Activated naive CD4-positive, alpha-beta T cell treated with anti-CD3 and anti-CD28 coated beads, Interleukin-2, amount 10 ng/mL, durations not matched to agents 7 days and 5 days (primary cell): ENCODE measurements around the gene TSPAN5.

Experiments used
- CTCF ChIA-PET: fragments of 350-600 bp; sonication (Branson Sonifier 250); formaldehyde crosslinking; loops from one replicate; lab custom pipeline; 2021; ENCODE audit warnings: antibody characterized with exemption; lab: Charles Lee
- DNase-seq: peaks from one replicate; pipeline ENCODE4 v3.0.0-alpha.2; 2020
- H3K27ac Mint-ChIP-seq: one replicate; pipeline ENCODE4 v1.8.0; 2021; ENCODE audit warnings: mild to moderate bottlenecking, moderate library complexity, mixed read lengths
- H3K27me3 Mint-ChIP-seq: one replicate; pipeline ENCODE4 v1.8.0; 2021; ENCODE audit warnings: mild to moderate bottlenecking, mixed read lengths
- H3K36me3 Mint-ChIP-seq: one replicate; pipeline ENCODE4 v1.8.0; 2021; ENCODE audit warnings: mixed read lengths
- H3K4me1 Mint-ChIP-seq: one replicate; pipeline ENCODE4 v1.8.0; 2021; ENCODE audit warnings: mixed read lengths
- H3K4me3 Mint-ChIP-seq: one replicate; pipeline ENCODE4 v1.8.0; 2021; ENCODE audit warnings: mild to moderate bottlenecking, moderate library complexity, mixed read lengths
- H3K9me3 Mint-ChIP-seq: one replicate; pipeline ENCODE4 v1.8.0; 2021; ENCODE audit warnings: mixed read lengths

Gene TSPAN5

GRCh38 chr4:98599617-98600205 lies 58.7 kb downstream of the TSPAN5 start:
- peaks cover 30% of the 10 kb centered on the region for H3K36me3 Mint-ChIP-seq
- H3K4me3 Mint-ChIP-seq = no peak overlapping the region
- H3K9me3 Mint-ChIP-seq = peaks cover 25% of the 10 kb centered on the region
- H3K27me3 Mint-ChIP-seq = no peaks in the 10 kb centered on the region
- CTCF ChIA-PET = no interaction called here
- peaks cover 38% of the 10 kb centered on the region for H3K4me1 Mint-ChIP-seq
- no peak for DNase-seq
- no peak overlapping the region for H3K27ac Mint-ChIP-seq

GRCh38 chr4:98586962-98587354 lies 71.5 kb downstream of the TSPAN5 start:
- no peaks in the 10 kb centered on the region for H3K36me3 Mint-ChIP-seq
- no peaks in the 10 kb centered on the region for H3K4me1 Mint-ChIP-seq
- H3K27ac Mint-ChIP-seq = no peak overlapping the region
- no peak for DNase-seq
- no peaks in the 10 kb centered on the region for H3K9me3 Mint-ChIP-seq
- H3K4me3 Mint-ChIP-seq = no peak overlapping the region
- CTCF ChIA-PET = no interaction called here
- H3K27me3 Mint-ChIP-seq = no peaks in the 10 kb centered on the region

DNA sequence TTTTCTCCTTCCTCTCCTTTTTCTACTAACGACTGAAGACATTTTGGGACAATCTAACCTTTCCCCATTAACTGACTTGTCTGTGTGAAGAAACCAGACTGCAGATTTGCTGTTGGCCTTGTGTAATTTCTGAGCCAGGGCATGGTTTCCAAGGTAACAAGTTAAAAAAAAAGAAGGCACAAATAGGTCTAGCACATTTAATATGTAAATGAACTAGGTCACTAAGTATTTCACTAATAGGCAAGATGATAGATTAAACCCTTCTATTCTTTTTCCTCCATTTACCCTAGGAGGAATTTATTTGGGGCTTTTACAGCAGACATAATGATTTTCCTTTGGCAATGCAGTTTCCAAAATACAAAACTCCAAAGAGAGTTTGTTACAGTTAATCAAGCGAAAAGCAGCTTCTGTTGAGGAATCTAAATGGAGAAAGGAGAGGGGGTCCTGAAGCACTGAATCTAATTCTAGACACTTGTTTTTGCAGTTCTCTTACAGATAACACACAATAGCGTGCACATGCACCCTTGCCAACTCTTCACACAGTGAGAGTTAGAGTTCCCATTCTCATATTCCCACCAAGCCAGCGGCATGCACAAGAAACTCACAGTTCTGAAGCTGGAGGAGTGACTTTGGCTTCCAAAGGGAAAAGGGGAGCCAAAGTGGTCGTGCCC lies 72.0 kb downstream of the TSPAN5 start:
- CTCF ChIA-PET = no interaction called here
- Mint-ChIP-seq H3K36me3 (no peaks in the 10 kb centered on the region), H3K4me1 (no peaks in the 10 kb centered on the region), H3K9me3 (no peaks in the 10 kb centered on the region), H3K27ac (no peak overlapping the region), H3K27me3 (no peaks in the 10 kb centered on the region), H3K4me3 (no peak overlapping the region)
- no peak for DNase-seq

GRCh38 chr4:98585596-98585995 lies 72.8 kb downstream of the TSPAN5 start:
- CTCF ChIA-PET = no interaction called here
- Mint-ChIP-seq H3K27me3 (no peaks in the 10 kb centered on the region), H3K9me3 (no peaks in the 10 kb centered on the region), H3K27ac (no peak overlapping the region), H3K4me1 (no peaks in the 10 kb centered on the region), H3K4me3 (no peak overlapping the region), H3K36me3 (no peaks in the 10 kb centered on the region)
- DNase-seq = no peak

GRCh38 chr4:98584265-98584664 lies 74.1 kb downstream of the TSPAN5 start:
- Mint-ChIP-seq H3K9me3 (no peaks in the 10 kb centered on the region), H3K4me1 (no peaks in the 10 kb centered on the region), H3K4me3 (no peak overlapping the region), H3K36me3 (no peaks in the 10 kb centered on the region), H3K27ac (no peak overlapping the region), H3K27me3 (no peaks in the 10 kb centered on the region)
- DNase-seq = no peak
- CTCF ChIA-PET = no interaction called here

GRCh38 chr4:98583265-98583664 lies 75.1 kb downstream of the TSPAN5 start:
- Mint-ChIP-seq H3K9me3 (no peaks in the 10 kb centered on the region), H3K4me1 (peaks cover 4% of the 10 kb centered on the region), H3K36me3 (no peaks in the 10 kb centered on the region), H3K27ac (no peak overlapping the region), H3K4me3 (no peak overlapping the region), H3K27me3 (no peaks in the 10 kb centered on the region)
- CTCF ChIA-PET = no interaction called here
- no peak for DNase-seq

GRCh38 chr4:98581126-98581525 lies 77.3 kb downstream of the TSPAN5 start:
- Mint-ChIP-seq H3K27ac (no peak overlapping the region), H3K9me3 (no peaks in the 10 kb centered on the region), H3K27me3 (no peaks in the 10 kb centered on the region), H3K36me3 (peaks cover 3% of the 10 kb centered on the region), H3K4me3 (no peak overlapping the region), H3K4me1 (peaks cover 4% of the 10 kb centered on the region)
- CTCF ChIA-PET = no interaction called here
- no peak for DNase-seq

GRCh38 chr4:98577956-98578355 lies 80.5 kb downstream of the TSPAN5 start:
- Mint-ChIP-seq H3K27me3 (no peaks in the 10 kb centered on the region), H3K27ac (no peak overlapping the region), H3K4me3 (no peak overlapping the region), H3K36me3 (peaks cover 7% of the 10 kb centered on the region), H3K9me3 (no peaks in the 10 kb centered on the region), H3K4me1 (peaks cover 4% of the 10 kb centered on the region)
- CTCF ChIA-PET = no interaction called here
- no peak for DNase-seq

- H3K9me3 Mint-ChIP-seq = no peaks in the 10 kb centered on the region
- H3K36me3 Mint-ChIP-seq = peaks cover 11% of the 10 kb centered on the region
- peaks cover 4% of the 10 kb centered on the region for H3K4me1 Mint-ChIP-seq
Observed at GRCh38 chr4:98574816-98575215, 83.6 kb downstream of the TSPAN5 start.

DNA sequence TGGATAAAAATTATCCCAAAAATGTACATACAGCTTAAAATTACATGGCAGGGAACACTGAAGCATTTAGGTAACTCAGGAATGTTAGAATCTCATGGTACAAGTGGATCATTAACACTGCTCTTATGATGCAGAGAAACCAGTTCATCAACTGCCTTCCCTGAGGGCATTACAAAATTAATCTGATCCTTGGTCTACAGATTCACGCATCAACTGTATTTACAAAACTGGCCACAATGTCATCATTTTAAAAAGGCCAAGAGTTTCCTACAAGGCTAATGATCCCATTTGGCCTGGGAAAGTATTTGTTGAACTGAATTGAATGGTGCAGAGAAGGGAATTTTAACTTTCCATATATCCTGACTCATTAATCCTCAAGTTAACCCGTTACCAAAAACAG lies 84.6 kb downstream of the TSPAN5 start:
- Mint-ChIP-seq H3K4me1 (peaks cover 4% of the 10 kb centered on the region), H3K27me3 (no peaks in the 10 kb centered on the region), H3K36me3 (peaks cover 11% of the 10 kb centered on the region), H3K4me3 (no peak overlapping the region), H3K27ac (no peak overlapping the region), H3K9me3 (no peaks in the 10 kb centered on the region)
- DNase-seq = no peak
- CTCF ChIA-PET = no interaction called here

More at GRCh38 chr4:98574816-98575215, 83.6 kb downstream of the TSPAN5 start:
- Mint-ChIP-seq H3K27me3 (no peaks in the 10 kb centered on the region), H3K4me3 (no peak overlapping the region), H3K27ac (no peak overlapping the region)
- no peak for DNase-seq
- CTCF ChIA-PET = interaction anchor here (0.7 kb wide), 1 partner anchor 22 kb away, joined by 3 read pairs; no protein-coding TSS in a partner anchor

DNA sequence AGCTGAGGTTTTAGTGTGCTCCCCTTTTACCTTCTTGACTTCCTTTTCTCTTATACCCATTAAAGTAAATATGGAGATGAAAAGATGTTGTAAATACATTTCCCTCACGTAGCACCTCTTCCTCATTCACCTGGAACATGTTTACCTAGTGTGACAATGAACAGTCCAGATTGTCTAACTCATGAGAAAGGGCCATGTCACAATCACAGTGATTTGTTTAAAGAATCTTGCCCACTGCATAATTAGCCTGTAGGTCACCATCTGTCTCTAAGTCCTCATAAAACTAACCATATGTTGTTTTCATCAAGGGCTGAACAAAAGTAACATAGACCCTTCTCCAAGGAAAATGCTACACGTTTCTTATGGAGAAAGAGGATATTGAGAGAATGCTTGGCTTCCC lies 85.7 kb downstream of the TSPAN5 start:
- no peak for DNase-seq
- Mint-ChIP-seq H3K27ac (no peak overlapping the region), H3K4me3 (no peak overlapping the region), H3K27me3 (no peaks in the 10 kb centered on the region), H3K36me3 (peaks cover 11% of the 10 kb centered on the region), H3K9me3 (no peaks in the 10 kb centered on the region), H3K4me1 (no peaks in the 10 kb centered on the region)
- CTCF ChIA-PET = no interaction called here

DNA sequence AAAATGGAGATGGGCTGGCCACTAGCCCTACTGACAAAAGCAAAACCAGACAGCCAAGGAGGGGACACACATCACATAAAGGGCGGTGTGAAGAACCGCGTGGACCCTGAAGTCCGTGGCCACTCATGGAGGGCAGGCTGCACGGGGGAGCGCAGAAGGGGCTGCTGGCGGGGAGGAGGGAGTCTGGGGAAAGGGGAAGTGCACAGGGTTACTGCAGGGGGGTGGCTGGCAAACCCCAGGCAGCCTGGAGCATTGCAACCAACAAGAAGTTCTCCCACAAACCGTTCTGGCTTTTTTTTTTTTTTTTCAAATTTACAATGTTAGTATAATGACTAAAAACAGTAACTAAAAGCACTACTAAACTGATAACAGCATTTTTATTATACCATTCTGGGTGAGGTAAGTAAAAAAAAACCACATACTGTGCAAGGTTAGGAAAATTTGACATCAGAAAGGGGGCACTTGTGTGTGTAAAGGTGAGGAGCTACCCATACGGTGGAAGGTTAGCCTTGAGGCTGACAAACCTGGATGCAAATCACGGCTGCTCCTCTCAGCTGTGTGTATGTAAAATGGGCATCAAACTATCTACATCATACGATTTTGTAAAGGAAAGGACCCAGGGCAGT lies 87.1 kb downstream of the TSPAN5 start:
- no peak for DNase-seq
- CTCF ChIA-PET = interaction anchor here (0.6 kb wide), 1 partner anchor 89 kb away, joined by 3 read pairs; no protein-coding TSS in a partner anchor
- no peaks in the 10 kb centered on the region for H3K27me3 Mint-ChIP-seq
- no peaks in the 10 kb centered on the region for H3K9me3 Mint-ChIP-seq
- H3K4me1 Mint-ChIP-seq = no peaks in the 10 kb centered on the region
- H3K36me3 Mint-ChIP-seq = peaks cover 9% of the 10 kb centered on the region
- H3K4me3 Mint-ChIP-seq = no peak overlapping the region
- no peak overlapping the region for H3K27ac Mint-ChIP-seq

DNA sequence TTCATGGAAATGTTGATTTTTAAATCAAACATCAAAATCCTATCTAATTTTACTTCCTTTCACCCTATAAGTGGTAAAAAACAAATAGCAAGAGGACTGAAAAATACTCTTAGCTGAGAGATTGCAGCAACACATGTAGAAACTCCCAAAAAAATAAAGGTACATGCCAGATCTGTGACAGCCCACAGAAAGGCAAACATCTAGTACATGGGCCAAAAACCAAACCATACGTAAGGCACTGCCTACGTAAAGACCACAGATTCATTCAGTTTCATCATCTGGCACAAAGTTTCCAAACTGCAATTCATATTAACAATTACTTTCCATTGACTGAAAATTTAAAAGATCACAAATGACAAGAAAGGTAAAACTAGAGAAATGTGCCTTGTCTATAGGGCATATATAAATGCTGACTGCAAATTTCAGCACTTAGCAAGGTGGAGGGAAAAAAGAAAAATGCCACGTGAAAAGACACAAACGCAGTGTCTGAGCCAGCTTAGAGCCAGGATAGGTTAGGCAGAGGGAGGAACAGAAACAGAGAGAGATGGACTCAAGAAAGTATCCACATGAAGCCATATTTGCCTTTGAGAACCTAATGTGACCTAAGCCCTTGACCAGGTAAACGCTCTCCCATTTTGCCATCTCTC lies 88.1 kb downstream of the TSPAN5 start:
- H3K4me1 Mint-ChIP-seq = peaks cover 2% of the 10 kb centered on the region
- H3K36me3 Mint-ChIP-seq = peaks cover 7% of the 10 kb centered on the region
- no peaks in the 10 kb centered on the region for H3K9me3 Mint-ChIP-seq
- DNase-seq = no peak
- H3K27ac Mint-ChIP-seq = no peak overlapping the region
- no peaks in the 10 kb centered on the region for H3K27me3 Mint-ChIP-seq
- CTCF ChIA-PET = no interaction called here
- H3K4me3 Mint-ChIP-seq = no peak overlapping the region

DNA sequence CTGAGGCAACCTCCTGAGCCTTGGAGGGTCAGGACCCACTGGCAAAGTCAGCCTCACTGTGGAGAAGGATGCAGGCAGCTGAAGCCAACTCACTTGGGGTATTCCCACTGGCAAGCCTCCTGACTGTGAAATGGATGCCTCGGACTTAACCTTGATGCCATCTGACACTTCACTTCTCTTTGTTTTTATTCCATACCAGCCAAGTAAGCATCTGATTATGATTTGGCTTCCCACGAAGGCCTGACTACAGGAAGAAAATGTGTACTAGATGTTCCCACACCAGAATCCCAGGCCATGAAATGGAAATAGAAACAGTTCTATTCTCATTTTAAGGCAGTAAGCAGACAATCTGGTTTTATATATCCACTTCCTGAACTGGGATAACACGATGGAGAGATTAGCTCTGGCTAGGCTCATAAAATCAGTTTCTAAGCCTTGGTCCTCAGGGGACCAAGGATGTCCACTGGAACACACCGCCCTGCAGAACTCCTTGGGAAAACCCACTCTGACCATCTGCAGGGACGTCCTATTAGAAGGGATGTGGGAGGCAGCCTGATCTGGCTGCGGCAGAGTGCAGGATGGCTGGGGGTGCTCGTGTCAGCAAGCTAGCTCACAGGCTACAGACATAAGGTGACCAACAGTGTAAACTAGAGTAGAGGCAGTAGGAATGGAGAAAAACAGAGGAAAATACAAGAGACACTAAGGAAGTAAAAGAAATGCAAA lies 89.3 kb downstream of the TSPAN5 start:
- Mint-ChIP-seq H3K4me1 (peaks cover 2% of the 10 kb centered on the region), H3K9me3 (no peaks in the 10 kb centered on the region), H3K27ac (no peak overlapping the region), H3K4me3 (no peak overlapping the region), H3K36me3 (peaks cover 4% of the 10 kb centered on the region), H3K27me3 (no peaks in the 10 kb centered on the region)
- CTCF ChIA-PET = no interaction called here
- no peak for DNase-seq
